Ovary (tissue), 9 donors: Measurements from ENCODE around the gene NPHP4. TPM values are rescaled to one million over a fixed set of nuclear protein-coding genes. Genes with fewer than 3 reads are reported as not detected.

Experiments
- DNase-seq, 5 donors: peaks; one replicate each; pipeline ENCODE4 v3.0.0-alpha.2; 2019 to 2020
- H3K27ac ChIP-seq, 2 donors: fragments of 200-600 bp; one replicate each; pipeline versions ENCODE4 v1.5.1 to v1.8.0; 2019 to 2022
- H3K27me3 ChIP-seq: fragments of 200-600 bp; one replicate; pipeline ENCODE4 v1.8.0; 2022
- H3K36me3 ChIP-seq: fragments of 200-600 bp; sonication (generic); one replicate; pipeline ENCODE4 v1.5.1; 2019
- H3K4me1 ChIP-seq: one replicate; pipeline ENCODE4 v1.8.1; 2013; ENCODE audit warnings: mild to moderate bottlenecking, moderate library complexity; ENCODE audit not compliant: insufficient read depth
- H3K4me3 ChIP-seq: fragments of 200-600 bp; sonication (generic); one replicate; pipeline ENCODE4 v1.5.1; 2017
- H3K9me3 ChIP-seq, 2 donors: fragments of 200-600 bp in 1 of 2; sonication (generic) in 1 of 2; one replicate each; pipeline versions ENCODE4 v1.5.1 to v1.8.1; 2013 to 2019; ENCODE audit warnings: mild to moderate bottlenecking in 1 of 2, moderate library complexity in 1 of 2
- EP300 ChIP-seq: sonication (generic); formaldehyde crosslinking; IDR thresholded peaks from one replicate; pipeline ENCODE4 v1.6.1; 2017; ENCODE audit warnings: antibody characterized with exemption
- POLR2A ChIP-seq: fragments of 450-650 bp; IDR thresholded peaks from one replicate; pipeline ENCODE4 v1.6.1; 2017; ENCODE audit warnings: antibody characterized with exemption, mild to moderate bottlenecking, moderate library complexity
- WGBS, 3 donors: extraction: QIAGEN DNeasy Blood & Tissue Kit in 1 of 3; methylation state at CpG; one replicate each; pipeline versions ENCODE4 v1.1.5 to v1.1.7; 2013 to 2017; 5-methylcytosine and 5-hydroxymethylcytosine counted together
- intact Hi-C, 4 donors: fragments of 100-400 bp; cut with DNase I; formaldehyde crosslinking; loops; one replicate each; pipeline versions ENCODE4 v1.11.0 to v1.15.1; 2022 to 2023
- polyA plus RNA-seq, 2 donors: library from polyadenylated mRNA; stranded (reverse); fragments of 200-250 nt in 1 of 2; fragments of 350-450 nt in 1 of 2; fragmentation: Illumina TruSeq in 1 of 2; extraction: RNeasy Lipid Tissue Mini Kit (QIAGEN cat#74804) in 1 of 2; gene quantifications; one replicate each; pipeline ENCODE4 v1.2.3, GENCODE V29; 2013 to 2014
- total RNA-seq, 7 donors: library from RNA; depleted of rRNA in 2 of 7; stranded (reverse); fragments of >200 nt in 2 of 7; fragmentation: NEBNext Ultra II Directional in 3 of 7; extraction: Animal tissue kit (Norgen Biotek cat#: 25700) in 3 of 7; gene quantifications; one replicate each; pipeline versions ENCODE4 v1.1.0 to v1.2.4, GENCODE V29; 2016 to 2023
- TF ChIP-seq, protein P1 (sequence below), 3 donors: fragments of 450-650 bp in 2 of 3; fragments of 200-600 bp in 1 of 3; IDR thresholded peaks; one replicate each; pipeline versions ENCODE4 v1.5.1 to v1.8.0; 2016 to 2022; ENCODE audit warnings: antibody characterized with exemption in 3 of 3, mild to moderate bottlenecking in 1 of 3
- donor health status: DM: no; HTN: no; CAD: no; lungs with moderate emphysema.
- donor health status: DM: no; HTN: no; CAD: no.
- donor health status: Bipolar disorder and iron deficiency.
- donor health status: DM: yes; HTN: yes; CAD: no.
- donor health status: DM: no; HTN: no; CAD: no.
- donor health status: DM: yes; HTN: yes; CAD: no.

NPHP4 gene
- total and polyA plus RNA-seq, 9 donors, result 1.5 to 20.8 (median 10.7) TPM

DNA sequence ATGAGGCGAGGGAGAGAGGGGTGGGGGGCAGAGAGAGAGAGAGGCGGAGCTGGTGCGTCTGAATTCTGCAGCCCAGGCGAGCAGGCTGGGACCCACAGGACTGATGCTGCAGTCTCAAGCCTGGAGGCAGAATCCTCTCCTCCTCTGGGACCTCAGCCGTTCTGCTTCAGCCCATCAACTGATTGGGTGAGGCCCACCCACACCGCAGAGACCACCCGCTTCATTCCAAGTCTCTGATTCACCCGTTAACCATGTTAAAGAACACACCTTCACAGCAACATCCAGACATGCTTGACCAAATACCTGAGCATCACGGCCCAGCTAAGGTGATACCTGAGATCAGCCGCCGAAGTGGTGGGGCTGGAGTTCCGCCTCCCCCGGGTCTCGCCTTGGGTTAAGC, 147.8 kb downstream of the NPHP4 start:
- no peak overlapping the region for H3K27ac ChIP-seq
- WGBS, 3 donors, result 78 to 85% (median 79%) methylated on average over 14 of the region's 14 CpGs
- H3K9me3 ChIP-seq, result no peaks in the 10 kb centered on the region
- no peaks in the 10 kb centered on the region for H3K36me3 ChIP-seq
- intact Hi-C loops, result no loop called here
- no peaks in the 10 kb centered on the region for H3K27me3 ChIP-seq
- DNase-seq, result no peak
- H3K4me1 ChIP-seq, result no peaks in the 10 kb centered on the region
- no peak overlapping the region for H3K4me3 ChIP-seq
- no peak for TF ChIP-seq EP300
- TF ChIP-seq, protein P1, sequence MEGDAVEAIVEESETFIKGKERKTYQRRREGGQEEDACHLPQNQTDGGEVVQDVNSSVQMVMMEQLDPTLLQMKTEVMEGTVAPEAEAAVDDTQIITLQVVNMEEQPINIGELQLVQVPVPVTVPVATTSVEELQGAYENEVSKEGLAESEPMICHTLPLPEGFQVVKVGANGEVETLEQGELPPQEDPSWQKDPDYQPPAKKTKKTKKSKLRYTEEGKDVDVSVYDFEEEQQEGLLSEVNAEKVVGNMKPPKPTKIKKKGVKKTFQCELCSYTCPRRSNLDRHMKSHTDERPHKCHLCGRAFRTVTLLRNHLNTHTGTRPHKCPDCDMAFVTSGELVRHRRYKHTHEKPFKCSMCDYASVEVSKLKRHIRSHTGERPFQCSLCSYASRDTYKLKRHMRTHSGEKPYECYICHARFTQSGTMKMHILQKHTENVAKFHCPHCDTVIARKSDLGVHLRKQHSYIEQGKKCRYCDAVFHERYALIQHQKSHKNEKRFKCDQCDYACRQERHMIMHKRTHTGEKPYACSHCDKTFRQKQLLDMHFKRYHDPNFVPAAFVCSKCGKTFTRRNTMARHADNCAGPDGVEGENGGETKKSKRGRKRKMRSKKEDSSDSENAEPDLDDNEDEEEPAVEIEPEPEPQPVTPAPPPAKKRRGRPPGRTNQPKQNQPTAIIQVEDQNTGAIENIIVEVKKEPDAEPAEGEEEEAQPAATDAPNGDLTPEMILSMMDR (IDR thresholded peaks at IDR 0.05), result no peak
- TF ChIP-seq POLR2A, result no peak

DNA sequence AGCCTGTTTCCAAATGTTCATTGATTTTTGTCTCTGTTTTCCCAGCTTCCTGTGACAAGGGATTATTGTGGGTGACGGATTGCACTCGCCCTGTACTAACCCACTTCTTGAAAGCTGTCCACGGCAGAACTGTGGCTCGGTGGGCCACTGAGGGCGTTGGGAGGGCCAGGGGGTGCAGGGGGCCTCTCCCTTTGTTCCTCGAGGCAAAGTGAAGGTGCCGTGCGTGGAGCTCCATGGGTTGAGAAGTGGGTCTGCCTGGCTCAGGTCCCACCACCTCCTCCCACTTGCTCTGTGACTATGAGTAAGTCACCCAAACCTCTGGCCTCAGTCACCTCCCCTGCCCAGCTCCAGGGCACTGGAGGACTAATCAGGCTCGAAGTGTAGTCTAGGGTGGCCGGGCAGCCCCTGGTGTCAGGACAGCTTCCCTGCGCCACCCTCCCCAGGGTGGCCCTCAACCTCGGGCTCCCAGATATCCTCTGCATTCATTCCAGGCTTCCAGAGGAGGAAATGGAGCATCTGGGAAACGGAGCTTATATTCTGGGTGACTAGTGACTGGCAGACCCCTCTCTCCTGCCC, 148.6 kb downstream of the NPHP4 start:
- intact Hi-C loops, result no loop called here

DNA sequence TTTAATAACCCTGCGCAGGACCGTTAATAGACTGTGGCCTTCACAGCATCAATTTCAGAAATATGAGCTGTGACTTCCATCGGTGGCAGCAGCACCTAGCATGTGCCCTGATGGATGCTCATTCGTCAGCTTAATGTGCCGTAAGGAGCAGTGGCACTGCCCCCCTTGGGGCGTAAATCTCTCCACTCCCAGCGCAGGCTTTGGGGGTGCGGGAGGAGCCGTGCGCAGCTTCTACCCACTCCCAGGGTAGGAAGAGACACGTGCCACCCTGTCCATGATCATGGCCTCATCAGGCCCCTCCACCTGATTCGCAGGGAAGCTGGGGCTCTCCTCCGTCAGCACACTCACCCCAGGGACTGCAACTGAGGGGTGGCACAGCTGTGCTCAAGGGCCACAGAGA, 149.5 kb downstream of the NPHP4 start:
- H3K27me3 ChIP-seq, result no peaks in the 10 kb centered on the region
- intact Hi-C loops, result no loop called here
- H3K4me3 ChIP-seq, result no peak overlapping the region
- DNase-seq, result no peak
- no peaks in the 10 kb centered on the region for H3K9me3 ChIP-seq
- H3K4me1 ChIP-seq, result no peaks in the 10 kb centered on the region
- H3K27ac ChIP-seq, result no peak overlapping the region
- no peaks in the 10 kb centered on the region for H3K36me3 ChIP-seq
- 67 to 79% (median 71%) methylated on average over 13 of the region's 13 CpGs for WGBS, 3 donors
- TF ChIP-seq, protein P1 (IDR thresholded peaks at IDR 0.05), result no peak
- no peak for TF ChIP-seq EP300
- no peak for TF ChIP-seq POLR2A

More for the DNA sequence above, 148.6 kb downstream of the NPHP4 start:
- H3K9me3 ChIP-seq, result no peaks in the 10 kb centered on the region
- H3K27ac ChIP-seq, result no peak overlapping the region
- H3K4me3 ChIP-seq, result no peak overlapping the region
- H3K27me3 ChIP-seq, result no peaks in the 10 kb centered on the region
- no peaks in the 10 kb centered on the region for H3K4me1 ChIP-seq
- DNase-seq, result no peak
- 55 to 77% (median 70%) methylated on average over 13 of the region's 13 CpGs for WGBS, 3 donors
- H3K36me3 ChIP-seq, result no peaks in the 10 kb centered on the region
- TF ChIP-seq POLR2A (no peak), EP300 (no peak)
- TF ChIP-seq, protein P1 (IDR thresholded peaks at IDR 0.05), result no peak

DNA sequence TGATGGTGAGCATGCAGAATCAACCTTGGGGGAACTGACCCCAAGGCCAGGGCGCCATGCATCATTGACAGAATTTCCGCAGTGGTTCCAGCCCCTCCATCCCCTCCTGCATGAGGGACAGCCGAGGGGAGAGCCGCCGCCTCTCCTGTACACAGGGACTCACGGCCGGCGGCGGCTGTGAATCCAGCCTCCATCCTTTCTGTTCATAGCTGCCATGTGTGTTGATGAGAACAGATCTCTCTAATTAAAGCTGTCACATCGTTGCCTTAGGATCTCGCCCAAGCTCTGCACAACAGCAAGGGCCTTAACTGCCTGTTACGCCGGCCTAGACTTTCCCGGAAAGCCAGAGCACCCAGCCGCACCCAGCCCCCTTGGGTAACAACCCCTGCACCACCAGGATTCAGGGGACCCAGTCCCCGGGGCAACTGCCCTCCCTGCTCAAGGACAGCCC, 151.6 kb downstream of the NPHP4 start:
- Histone ChIP-seq H3K4me3 (no peak overlapping the region), H3K4me1 (no peaks in the 10 kb centered on the region), H3K9me3 (no peaks in the 10 kb centered on the region), H3K27me3 (no peaks in the 10 kb centered on the region), H3K36me3 (no peaks in the 10 kb centered on the region), H3K27ac (no peak overlapping the region)
- intact Hi-C loops, result no loop called here
- no peak for DNase-seq
- TF ChIP-seq EP300, result no peak
- TF ChIP-seq POLR2A, result no peak
- TF ChIP-seq, protein P1 (IDR thresholded peaks at IDR 0.05), result no peak
- 80 to 86% (median 82%) methylated on average over 15 to 16 of the region's 16 CpGs for WGBS, 3 donors
